HCT116 (cell line): ENCODE measurements around the gene TEX9. TPM values are rescaled to one million over a fixed set of nuclear protein-coding genes. Genes with fewer than 3 reads are reported as not detected.

Experiments
- ATAC-seq: fragments of 200-7000 bp; cut with Tn5 transposase; 2 replicates; pipeline ENCODE4 v1.9.1; 2020; ENCODE audit warnings: mild to moderate bottlenecking, moderate library complexity
- BruUV-seq: library from RNA; stranded (reverse); fragments of 400-500 nt; replicated peaks from 2 replicates; lab custom pipeline; 2021; lab: Mats Ljungman, UMichigan
- CTCF ChIA-PET: fragments of 300-600 bp; sonication (Branson Sonifier 250); formaldehyde crosslinking; loops from one replicate; lab custom pipeline; 2021; ENCODE audit warnings: antibody characterized with exemption; lab: Charles Lee
- POLR2A ChIA-PET: fragments of 300-600, 350-600 bp; sonication (Branson Sonifier 250); formaldehyde crosslinking; loops from one replicate; lab custom pipeline; 2021; ENCODE audit warnings: antibody characterized with exemption; lab: Charles Lee
- RAD21 ChIA-PET, 2 experiments: fragments of 300-600 bp; sonication (Branson Sonifier 250); formaldehyde crosslinking; loops; one replicate each; lab custom pipeline; 2023; ENCODE audit warnings: low total read pairs in 2 of 2; ENCODE audit not compliant: uncharacterized antibody in 2 of 2, unreplicated experiment in 2 of 2, low non-redundant PET in 1 of 2; lab: Charles Lee
- DNase-seq: peaks from one replicate; pipeline ENCODE4 v3.0.0-alpha.2; 2010; ENCODE audit warnings: low read depth, low spot score
- H2AFZ ChIP-seq: fragments of 200-600 bp; shearing (Covaris generic), sonication (generic); 2 replicates; pipeline ENCODE4 v1.6.1; 2017; ENCODE audit warnings: low read depth, mixed run types, mixed read lengths, antibody characterized with exemption, low read length; ENCODE audit not compliant: poor library complexity, severe bottlenecking
- H3K27ac ChIP-seq: 2 replicates; pipeline ENCODE4 v1.5.1; 2012; ENCODE audit warnings: low read depth, low read length
- H3K27me3 ChIP-seq: fragments of 200-600 bp; sonication (generic); 2 replicates; pipeline ENCODE4 v1.6.1; 2016; ENCODE audit warnings: mixed run types, low read length, mixed read lengths; ENCODE audit not compliant: insufficient read depth
- H3K36me3 ChIP-seq, 2 experiments: fragments of 200-500 bp in 1 of 2; fragments of 200-600 bp in 1 of 2; sonication (Bioruptor generic) in 1 of 2; sonication (generic) in 1 of 2; 2 replicates each; pipeline versions ENCODE4 v1.5.1 to v1.6.1; 2014 to 2016; ENCODE audit warnings: low read length in 2 of 2, inconsistent platforms in 1 of 2, mixed read lengths in 1 of 2, mixed run types in 1 of 2; ENCODE audit not compliant: insufficient read depth in 2 of 2, control insufficient read depth in 1 of 2
- H3K4me1 ChIP-seq, 2 experiments: fragments of 200-600 bp in 1 of 2; sonication (generic) in 1 of 2; 2 replicates each; pipeline versions ENCODE4 v1.5.1 to v1.6.1; 2012 to 2017; ENCODE audit warnings: low read length in 2 of 2, inconsistent platforms in 1 of 2, mild to moderate bottlenecking in 1 of 2, mixed read lengths in 1 of 2, mixed run types in 1 of 2, moderate library complexity in 1 of 2; ENCODE audit not compliant: insufficient read depth in 2 of 2, control insufficient read depth in 1 of 2
- H3K4me2 ChIP-seq: fragments of 200-600 bp; sonication (generic); 2 replicates; pipeline ENCODE4 v1.6.1; 2017; ENCODE audit warnings: mixed run types, low read length, mixed read lengths
- H3K4me3 ChIP-seq, 2 experiments: fragments of 200-600 bp in 1 of 2; sonication (generic) in 1 of 2; replicated peaks in 1 of 2; 2 replicates each; pipeline ENCODE4 v1.5.1; 2011 to 2016; ENCODE audit warnings: low read length in 2 of 2, control low read depth in 1 of 2, low read depth in 1 of 2, mild to moderate bottlenecking in 1 of 2, mixed read lengths in 1 of 2, mixed run types in 1 of 2
- H3K79me2 ChIP-seq: fragments of 200-600 bp; sonication (generic); 2 replicates; pipeline ENCODE4 v1.6.1; 2017; ENCODE audit warnings: mild to moderate bottlenecking, mixed run types, low read length, moderate library complexity, mixed read lengths; ENCODE audit not compliant: insufficient read depth
- H3K9ac ChIP-seq: fragments of 200-600 bp; sonication (generic); 2 replicates; pipeline ENCODE4 v1.6.1; 2016; ENCODE audit warnings: low read length, mixed read lengths
- H3K9me2 ChIP-seq: fragments of 200-600 bp; sonication (generic), shearing (Covaris generic); 2 replicates; pipeline ENCODE4 v1.6.1; 2017; ENCODE audit warnings: mixed run types, mild to moderate bottlenecking, moderate library complexity; ENCODE audit not compliant: insufficient read depth
- H3K9me3 ChIP-seq, 2 experiments: fragments of 200-500 bp in 1 of 2; fragments of 200-600 bp in 1 of 2; sonication (Bioruptor generic) in 1 of 2; sonication (generic) in 1 of 2; 2 replicates each; pipeline ENCODE4 v1.6.1; 2014 to 2017; ENCODE audit warnings: low read length in 2 of 2, mixed read lengths in 2 of 2, inconsistent platforms in 1 of 2, low read depth in 1 of 2, mild to moderate bottlenecking in 1 of 2, mixed run types in 1 of 2, moderate library complexity in 1 of 2; ENCODE audit not compliant: control insufficient read depth in 1 of 2, insufficient read depth in 1 of 2
- H4K20me1 ChIP-seq: fragments of 200-600 bp; sonication (generic), shearing (Covaris generic); 2 replicates; pipeline ENCODE4 v1.6.1; 2017; ENCODE audit warnings: mixed run types, mild to moderate bottlenecking, moderate library complexity; ENCODE audit not compliant: insufficient read depth
- CBX3 ChIP-seq: IDR thresholded peaks from 2 replicates; pipeline ENCODE4 v1.6.1; 2012; ENCODE audit warnings: low read depth
- CEBPB ChIP-seq: IDR thresholded peaks from 2 replicates; pipeline ENCODE4 v1.6.1; 2012; ENCODE audit warnings: low read depth
- EGR1 ChIP-seq: IDR thresholded peaks from 2 replicates; pipeline ENCODE4 v1.6.1; 2012; ENCODE audit warnings: low read depth
- EZH2 ChIP-seq: fragments of 200-600 bp; sonication (generic); IDR thresholded peaks from 2 replicates; pipeline ENCODE4 v1.6.1; 2017; ENCODE audit warnings: antibody characterized with exemption, mixed run types
- EZH2phosphoT487 ChIP-seq: fragments of 200-600 bp; IDR thresholded peaks from 2 replicates; pipeline ENCODE4 v1.6.1; 2018; ENCODE audit warnings: antibody characterized with exemption, borderline replicate concordance
- FOSL1 ChIP-seq: IDR thresholded peaks from 2 replicates; pipeline ENCODE4 v1.6.1; 2012; ENCODE audit warnings: low read depth
- JUND ChIP-seq: IDR thresholded peaks from 2 replicates; pipeline ENCODE4 v1.6.1; 2012
- MAX ChIP-seq: IDR thresholded peaks from 2 replicates; pipeline ENCODE4 v1.6.1; 2012
- POLR2AphosphoS5 ChIP-seq: IDR thresholded peaks from 2 replicates; pipeline ENCODE4 v1.6.1; 2011; ENCODE audit warnings: mild to moderate bottlenecking, low read depth, low read length, moderate library complexity
- RAD21 ChIP-seq: IDR thresholded peaks from 2 replicates; pipeline ENCODE4 v1.6.1; 2012; ENCODE audit warnings: low read depth, mild to moderate bottlenecking
- SP1 ChIP-seq: IDR thresholded peaks from 2 replicates; pipeline ENCODE4 v1.6.1; 2012; ENCODE audit warnings: low read depth
- SRF ChIP-seq: IDR thresholded peaks from 2 replicates; pipeline ENCODE4 v1.6.1; 2012; ENCODE audit warnings: low read depth
- ZFX ChIP-seq: fragments of 450-650 bp; IDR thresholded peaks from 2 replicates; pipeline ENCODE4 v1.6.1; 2017
- ZNF274 ChIP-seq: fragments of 200-500 bp; sonication (Bioruptor generic); IDR thresholded peaks from 2 replicates; pipeline ENCODE4 v1.6.1; 2014; ENCODE audit warnings: mild to moderate bottlenecking, low read depth, low read length, inconsistent platforms
- intact Hi-C: fragments of 100-400 bp; cut with micrococcal nuclease; formaldehyde crosslinking; loops from 2 replicates; pipeline ENCODE4 v1.10.0; 2022
- total RNA-seq: library from RNA; stranded (reverse); gene quantifications from one replicate; pipeline ENCODE4 v1.2.1, GENCODE V29; 2021; ENCODE audit not compliant: unreplicated experiment
- TF ChIP-seq, protein P1 (sequence below), 3 experiments: fragments of 200-600 bp in 1 of 3; sonication (generic) in 1 of 3; IDR thresholded peaks in 2 of 3; conservative IDR thresholded peaks in 1 of 3; 2 replicates each; pipeline ENCODE4 v1.5.1; 2012 to 2017; ENCODE audit warnings: low read depth in 2 of 3, low read length in 2 of 3, antibody characterized with exemption in 1 of 3, borderline replicate concordance in 1 of 3, control low read depth in 1 of 3, mild to moderate bottlenecking in 1 of 3, mixed read lengths in 1 of 3, mixed run types in 1 of 3, moderate library complexity in 1 of 3; ENCODE audit not compliant: insufficient read depth in 1 of 3
- TF ChIP-seq, protein P2 (sequence below): IDR thresholded peaks from 2 replicates; pipeline ENCODE4 v1.6.1; 2012

The TEX9 gene
- total RNA-seq, 1 experiment from 2014 or later, result 5.2 TPM

GRCh38 chr15:56341201-56341600 lies 24.0 kb upstream of the TEX9 start:
- Histone ChIP-seq H3K79me2 (no peaks in the 10 kb centered on the region), H3K36me3 (no peaks in the 10 kb centered on the region), H3K27me3 (no peaks in the 10 kb centered on the region), H3K4me3 (no peak overlapping the region), H3K9ac (no peak overlapping the region), H3K9me2 (no peaks in the 10 kb centered on the region), H2AFZ (no peak overlapping the region), H3K4me1 (no peaks in the 10 kb centered on the region), H3K9me3 (no peaks in the 10 kb centered on the region), H3K27ac (no peak overlapping the region), H3K4me2 (no peak overlapping the region), H4K20me1 (no peaks in the 10 kb centered on the region)
- ChIA-PET RAD21 (no interaction called here), POLR2A (no interaction called here), CTCF (no interaction called here)
- intact Hi-C loops, result loop anchor here (10.0 kb wide), 1 partner anchor 46 kb away; no protein-coding TSS in a partner anchor
- no TSS peak for BruUV-seq
- no peak for ATAC-seq
- DNase-seq, result no peak
- TF ChIP-seq FOSL1, result no peak
- no peak for TF ChIP-seq JUND
- TF ChIP-seq, protein P1, sequence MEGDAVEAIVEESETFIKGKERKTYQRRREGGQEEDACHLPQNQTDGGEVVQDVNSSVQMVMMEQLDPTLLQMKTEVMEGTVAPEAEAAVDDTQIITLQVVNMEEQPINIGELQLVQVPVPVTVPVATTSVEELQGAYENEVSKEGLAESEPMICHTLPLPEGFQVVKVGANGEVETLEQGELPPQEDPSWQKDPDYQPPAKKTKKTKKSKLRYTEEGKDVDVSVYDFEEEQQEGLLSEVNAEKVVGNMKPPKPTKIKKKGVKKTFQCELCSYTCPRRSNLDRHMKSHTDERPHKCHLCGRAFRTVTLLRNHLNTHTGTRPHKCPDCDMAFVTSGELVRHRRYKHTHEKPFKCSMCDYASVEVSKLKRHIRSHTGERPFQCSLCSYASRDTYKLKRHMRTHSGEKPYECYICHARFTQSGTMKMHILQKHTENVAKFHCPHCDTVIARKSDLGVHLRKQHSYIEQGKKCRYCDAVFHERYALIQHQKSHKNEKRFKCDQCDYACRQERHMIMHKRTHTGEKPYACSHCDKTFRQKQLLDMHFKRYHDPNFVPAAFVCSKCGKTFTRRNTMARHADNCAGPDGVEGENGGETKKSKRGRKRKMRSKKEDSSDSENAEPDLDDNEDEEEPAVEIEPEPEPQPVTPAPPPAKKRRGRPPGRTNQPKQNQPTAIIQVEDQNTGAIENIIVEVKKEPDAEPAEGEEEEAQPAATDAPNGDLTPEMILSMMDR (IDR thresholded peaks at IDR 0.05 in 2 of 3, conservative IDR thresholded peaks at IDR 0.05 in 1 of 3; ENCODE audit: borderline replicate concordance in 1 of 3, insufficient read depth in 1 of 3, low read depth in 2 of 3, low read length in 2 of 3), result no peak
- no peak for TF ChIP-seq MAX
- TF ChIP-seq ZNF274, result no peak

DNA sequence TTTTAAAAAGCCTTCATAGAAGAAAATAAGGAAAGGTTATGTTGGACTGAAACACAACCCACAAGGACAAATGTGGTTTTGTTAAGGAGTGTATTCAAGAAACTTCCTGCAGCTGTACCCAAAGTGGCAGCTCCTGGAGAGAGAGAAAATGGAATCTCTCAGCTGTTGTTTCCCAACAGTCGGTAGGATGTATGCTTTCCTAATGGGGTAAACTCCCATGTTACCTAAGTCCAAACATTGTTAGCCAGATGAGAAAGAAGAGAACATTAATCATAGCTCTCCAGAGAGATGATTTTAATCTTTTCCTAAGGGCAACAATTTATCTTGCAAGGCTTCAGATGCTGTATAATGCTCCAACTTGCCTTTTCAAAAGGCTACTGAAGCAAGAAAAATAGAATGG lies 22.6 kb upstream of the TEX9 start:
- no peaks in the 10 kb centered on the region for H4K20me1 ChIP-seq
- DNase-seq, result no peak
- no peak for TF ChIP-seq CEBPB
- TF ChIP-seq SRF, result no peak
- no peak for TF ChIP-seq ZFX
- no peak for TF ChIP-seq JUND
- TF ChIP-seq EZH2phosphoT487, result no peak
- no peak for TF ChIP-seq RAD21
- no peak for TF ChIP-seq EGR1
- TF ChIP-seq CBX3, result no peak
- no peak for TF ChIP-seq ZNF274
- no peak for TF ChIP-seq MAX
- TF ChIP-seq, protein P2, sequence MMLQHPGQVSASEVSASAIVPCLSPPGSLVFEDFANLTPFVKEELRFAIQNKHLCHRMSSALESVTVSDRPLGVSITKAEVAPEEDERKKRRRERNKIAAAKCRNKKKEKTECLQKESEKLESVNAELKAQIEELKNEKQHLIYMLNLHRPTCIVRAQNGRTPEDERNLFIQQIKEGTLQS, result no peak
- no peak for TF ChIP-seq SP1
- no peak for TF ChIP-seq POLR2AphosphoS5
- TF ChIP-seq EZH2, result no peak
- H3K9me3 ChIP-seq, result no peaks in the 10 kb centered on the region
- no peak overlapping the region for H3K4me3 ChIP-seq
- H3K36me3 ChIP-seq, result no peaks in the 10 kb centered on the region
- intact Hi-C loops, result loop anchor here (10.0 kb wide), 1 partner anchor 48 kb away; no protein-coding TSS in a partner anchor
- no peaks in the 10 kb centered on the region for H3K9me2 ChIP-seq
- RAD21 ChIA-PET, result no interaction called here
- CTCF ChIA-PET, result no interaction called here
- H3K27me3 ChIP-seq, result no peaks in the 10 kb centered on the region
- H3K79me2 ChIP-seq, result no peaks in the 10 kb centered on the region
- no peak overlapping the region for H3K9ac ChIP-seq
- H2AFZ ChIP-seq, result no peak overlapping the region
- H3K4me1 ChIP-seq, result no peaks in the 10 kb centered on the region
- H3K27ac ChIP-seq, result no peak overlapping the region
- H3K4me2 ChIP-seq, result no peak overlapping the region
- no peak for ATAC-seq
- POLR2A ChIA-PET, result no interaction called here
- BruUV-seq, result no TSS peak
